HG02884 (cell line): ENCODE data around the gene ZNF385B.

Experiments used
- ATAC-seq: cut with Tn5 transposase; IDR thresholded peaks from one replicate; pipeline ENCODE4 v1.9.1; 2021; ENCODE audit warnings: mild to moderate bottlenecking, moderate library complexity; ENCODE audit not compliant: unreplicated experiment

The ZNF385B gene

DNA sequence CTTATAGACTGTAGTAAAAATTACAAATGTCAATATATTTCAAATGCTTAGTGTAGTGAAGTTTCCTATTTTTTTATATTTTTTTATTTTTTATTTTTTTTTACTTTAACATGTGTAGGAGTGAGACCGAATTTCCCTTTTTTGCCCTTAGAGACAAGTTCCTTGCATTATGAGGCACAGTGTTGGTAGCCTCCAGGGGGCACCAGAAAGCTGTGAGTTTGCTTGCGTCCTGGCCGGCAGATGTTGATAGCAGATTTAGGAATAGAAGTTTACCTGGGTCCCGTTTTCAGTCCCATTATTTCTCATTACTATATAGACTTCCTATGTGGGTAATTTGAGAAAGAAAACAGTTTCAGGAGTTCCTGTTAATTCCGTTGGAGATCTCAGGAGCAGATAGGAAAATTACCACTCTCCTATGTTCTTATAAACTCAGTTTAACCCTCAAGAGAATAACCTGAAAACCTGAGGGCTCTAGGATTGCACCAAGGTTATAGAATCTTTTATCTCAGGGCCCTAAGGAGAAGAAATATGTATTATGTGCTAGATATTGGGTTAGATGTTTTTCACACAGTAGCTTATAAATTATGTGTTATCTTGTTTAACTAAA, 439.3 kb downstream of the ZNF385B start:
- ATAC-seq, result peak; percentile 89

DNA sequence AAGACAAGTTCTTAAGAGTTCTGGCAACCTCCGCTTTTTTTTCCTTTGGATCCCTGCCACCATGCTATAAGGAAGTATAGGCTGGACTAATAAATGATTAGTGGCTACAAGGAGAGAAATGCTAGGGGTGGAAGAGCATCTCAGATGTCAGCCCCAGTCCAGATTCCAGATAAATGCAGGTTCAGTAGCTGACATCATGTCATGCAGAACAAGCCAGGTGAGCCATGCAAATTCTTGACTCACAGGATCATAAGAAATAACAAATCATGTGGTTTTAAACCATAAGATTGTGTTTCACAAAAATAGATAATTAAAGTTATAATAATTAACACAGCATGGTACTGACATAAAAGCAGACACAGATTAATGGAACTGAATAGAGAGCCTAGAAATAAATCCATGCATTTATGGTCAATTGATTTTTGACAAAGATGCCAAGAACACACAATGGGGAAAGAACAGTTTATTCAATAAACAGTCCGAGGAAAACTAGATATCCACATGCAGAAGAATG, 443.9 kb downstream of the ZNF385B start:
- no peak for ATAC-seq

DNA sequence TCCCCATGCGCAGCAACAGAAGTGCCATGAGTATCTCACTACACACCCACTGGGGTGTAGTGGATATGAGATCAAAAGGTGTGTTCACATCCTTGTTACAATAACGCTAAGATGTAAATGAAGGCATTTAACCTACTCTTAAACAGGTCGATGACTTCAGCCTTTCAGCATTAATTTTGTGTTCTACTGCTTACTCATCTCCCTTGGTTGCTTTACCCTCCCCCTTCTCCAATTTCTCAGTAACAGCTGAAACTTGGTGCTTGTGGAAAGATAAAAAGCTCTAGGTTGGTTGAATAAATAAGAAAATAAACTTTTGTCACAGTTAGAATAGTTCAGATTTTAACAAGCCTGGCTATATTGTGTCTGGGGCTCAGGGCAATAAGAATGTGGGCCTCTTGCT, 449.3 kb downstream of the ZNF385B start:
- no peak for ATAC-seq

DNA sequence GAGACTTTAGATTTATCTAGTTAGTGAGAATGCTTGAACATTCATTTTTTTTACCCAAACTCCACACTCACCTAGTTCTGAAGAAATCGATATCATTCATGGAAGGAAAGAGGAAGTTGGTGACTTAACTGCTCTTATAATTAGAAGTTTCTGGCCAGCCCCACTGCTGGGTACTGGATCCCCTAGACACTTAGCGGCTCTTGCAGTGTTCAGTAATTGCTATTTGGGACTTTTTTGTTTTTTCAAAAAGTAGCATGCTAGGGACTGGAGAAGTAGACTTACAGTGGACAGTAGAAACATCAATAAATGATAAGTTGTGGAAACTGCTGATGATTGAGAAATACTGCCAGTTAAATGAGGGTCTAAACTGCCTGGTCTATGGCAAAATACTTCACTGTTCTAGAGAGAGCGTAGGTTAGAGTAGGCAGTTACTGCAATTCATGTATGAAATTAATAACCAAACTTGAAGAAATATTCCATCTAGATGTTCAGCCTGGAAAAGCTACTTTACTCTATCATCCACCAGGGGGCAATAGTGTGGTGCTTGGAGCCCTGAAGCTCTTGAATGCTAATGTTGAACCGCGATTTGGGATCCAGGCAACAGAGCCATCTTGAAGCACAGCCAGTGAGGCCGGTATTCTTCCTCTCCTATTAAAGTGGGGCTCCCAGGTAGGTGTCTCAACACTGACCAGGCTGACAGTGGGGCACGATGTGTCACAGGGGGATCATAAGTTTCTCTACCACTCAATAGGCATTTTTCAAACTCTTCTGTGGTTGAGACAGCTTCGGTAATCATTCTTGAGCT, 450.7 kb downstream of the ZNF385B start:
- peak; percentile 83 for ATAC-seq

DNA sequence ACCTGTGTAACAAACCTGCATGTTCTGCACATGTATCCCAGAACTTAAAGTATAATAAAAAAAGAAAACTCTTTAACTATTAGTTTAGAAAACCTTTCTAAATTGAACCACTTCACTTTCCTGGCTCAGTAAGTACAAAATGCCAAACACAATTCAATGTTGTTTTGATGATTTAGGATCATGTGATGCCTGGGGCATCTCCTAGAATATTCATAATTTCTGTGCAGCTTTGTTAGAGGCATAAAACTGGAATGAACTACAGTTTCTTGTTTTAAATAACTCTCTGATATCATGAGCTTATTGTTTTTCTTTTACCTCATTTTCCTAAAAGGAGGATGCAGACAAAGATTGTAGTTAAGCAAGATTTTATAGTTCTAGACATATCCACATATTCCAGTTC, 457.8 kb downstream of the ZNF385B start:
- no peak for ATAC-seq

DNA sequence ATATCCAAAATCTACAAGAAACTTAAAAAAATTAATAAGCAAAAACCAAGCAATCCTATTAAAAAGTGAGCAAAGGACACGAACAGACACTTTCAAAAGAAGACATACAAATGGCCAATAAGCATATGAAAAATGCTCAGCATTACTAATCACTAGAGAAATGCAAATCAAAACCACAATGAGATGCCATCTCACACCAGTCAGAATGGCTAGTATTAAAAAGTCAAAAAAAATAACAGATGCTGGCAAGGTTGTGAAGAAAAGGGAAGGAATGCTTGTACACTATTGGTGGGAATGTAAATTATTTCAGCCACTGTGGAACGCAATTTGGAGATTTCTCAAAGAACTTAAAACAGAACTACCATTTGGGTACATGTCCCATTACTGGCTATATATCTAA, 467.9 kb downstream of the ZNF385B start:
- ATAC-seq, result no peak
